Transverse colon (tissue), 4 donors: Measurements from ENCODE around the gene PLEKHG4B.

Source experiments
- CTCF ChIP-seq, 5 experiments: fragments of 200-600 bp in 3 of 5; fragments of 450-650 bp in 2 of 5; sonication (generic) in 3 of 5; IDR thresholded peaks; 1 replicate in 2 of 5; 2 replicates in 3 of 5; pipeline ENCODE4 v1.5.1; 2016 to 2017; ENCODE audit warnings: antibody characterized with exemption in 5 of 5, inconsistent platforms in 3 of 5, mild to moderate bottlenecking in 2 of 5, moderate library complexity in 1 of 5
- EP300 ChIP-seq: sonication (generic); formaldehyde crosslinking; IDR thresholded peaks from one replicate; pipeline ENCODE4 v1.6.1; 2017; ENCODE audit warnings: antibody characterized with exemption, low read depth
- POLR2A ChIP-seq: fragments of 450-650 bp; IDR thresholded peaks from one replicate; pipeline ENCODE4 v1.6.1; 2016; ENCODE audit warnings: antibody characterized with exemption, mild to moderate bottlenecking, moderate library complexity
- POLR2AphosphoS5 ChIP-seq, 3 donors: sonication (generic); formaldehyde crosslinking; IDR thresholded peaks; one replicate each; pipeline ENCODE4 v1.6.1; 2016; ENCODE audit warnings: antibody characterized with exemption in 3 of 3

DNA sequence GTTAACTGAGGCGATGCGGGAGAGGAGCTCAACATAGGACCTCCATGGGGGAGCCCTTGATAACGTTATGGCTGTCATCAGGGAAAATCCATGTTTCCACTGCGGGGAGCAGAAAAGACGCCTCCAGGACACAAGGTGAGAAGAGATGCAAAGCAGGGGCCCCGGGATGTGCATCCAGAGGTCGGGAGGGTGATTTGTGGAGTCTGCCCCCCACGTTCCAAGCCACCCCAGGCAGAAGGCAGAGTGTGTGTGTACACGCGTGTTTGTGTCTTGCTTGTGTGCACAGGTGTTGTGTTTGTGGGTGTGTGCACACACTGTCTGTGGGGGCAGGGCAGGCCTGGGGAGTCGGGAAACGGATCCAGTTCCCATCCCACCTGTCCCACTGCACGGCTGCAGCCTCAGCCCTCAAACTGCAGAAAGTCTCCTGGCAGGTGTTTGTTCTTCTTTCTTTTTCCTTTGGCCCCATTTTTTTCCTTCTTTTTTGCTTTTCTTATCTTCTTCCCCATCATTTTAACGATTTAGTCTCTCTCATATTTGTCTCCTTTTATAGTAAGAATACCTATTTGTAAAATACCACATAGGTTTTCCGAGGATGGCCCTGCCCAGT is 17.4 kb upstream of the PLEKHG4B start:
- TF ChIP-seq CTCF (IDR thresholded peaks at IDR 0.05), result no peak
- no peak for TF ChIP-seq POLR2A
- no peak for TF ChIP-seq EP300
- no peak for TF ChIP-seq POLR2AphosphoS5 (IDR thresholded peaks at IDR 0.05)
